ENCODE data around the gene MATN1.

DNA sequence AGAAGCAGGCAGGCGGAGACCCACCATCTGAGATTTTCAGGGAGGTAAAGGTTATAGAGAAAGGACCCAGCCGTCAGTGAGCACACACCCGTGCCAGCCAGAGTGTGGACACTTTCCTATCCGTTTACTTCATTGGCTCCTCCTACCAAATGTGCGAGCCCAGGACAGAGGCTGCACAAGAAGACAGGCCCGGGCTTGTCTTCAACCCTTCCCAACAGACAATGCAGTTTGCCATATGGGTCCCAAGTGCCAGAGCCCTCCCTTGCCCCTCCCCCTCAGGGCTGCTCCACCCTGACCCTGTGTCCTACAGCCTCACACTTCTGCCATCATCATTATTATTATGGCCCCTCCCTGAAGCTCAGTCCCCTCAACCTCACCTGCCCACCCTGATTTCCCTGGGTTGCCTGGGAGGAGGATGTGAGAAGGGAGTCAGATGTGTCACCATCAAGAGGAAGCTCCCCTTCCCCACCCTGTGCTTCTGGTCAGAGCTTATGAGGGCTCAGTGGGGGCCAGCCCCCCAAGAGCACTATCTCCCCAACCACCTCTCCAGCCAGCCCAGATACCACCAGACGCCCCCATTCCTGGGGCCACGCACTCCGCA, 24.8 kb upstream of the MATN1 start:
- TF ChIP-seq TP53 (CRISPR knock-in tag; IDR thresholded peaks at IDR 0.05) (no peak), RFX5 (IDR thresholded peaks at IDR 0.05) (no peak), RAD21 (conservative IDR thresholded peaks at IDR 0.05 in 1 of 2, IDR thresholded peaks at IDR 0.05 in 1 of 2) (no peak)
- TF ChIP-seq, protein P1, sequence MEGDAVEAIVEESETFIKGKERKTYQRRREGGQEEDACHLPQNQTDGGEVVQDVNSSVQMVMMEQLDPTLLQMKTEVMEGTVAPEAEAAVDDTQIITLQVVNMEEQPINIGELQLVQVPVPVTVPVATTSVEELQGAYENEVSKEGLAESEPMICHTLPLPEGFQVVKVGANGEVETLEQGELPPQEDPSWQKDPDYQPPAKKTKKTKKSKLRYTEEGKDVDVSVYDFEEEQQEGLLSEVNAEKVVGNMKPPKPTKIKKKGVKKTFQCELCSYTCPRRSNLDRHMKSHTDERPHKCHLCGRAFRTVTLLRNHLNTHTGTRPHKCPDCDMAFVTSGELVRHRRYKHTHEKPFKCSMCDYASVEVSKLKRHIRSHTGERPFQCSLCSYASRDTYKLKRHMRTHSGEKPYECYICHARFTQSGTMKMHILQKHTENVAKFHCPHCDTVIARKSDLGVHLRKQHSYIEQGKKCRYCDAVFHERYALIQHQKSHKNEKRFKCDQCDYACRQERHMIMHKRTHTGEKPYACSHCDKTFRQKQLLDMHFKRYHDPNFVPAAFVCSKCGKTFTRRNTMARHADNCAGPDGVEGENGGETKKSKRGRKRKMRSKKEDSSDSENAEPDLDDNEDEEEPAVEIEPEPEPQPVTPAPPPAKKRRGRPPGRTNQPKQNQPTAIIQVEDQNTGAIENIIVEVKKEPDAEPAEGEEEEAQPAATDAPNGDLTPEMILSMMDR (IDR thresholded peaks at IDR 0.05), result no peak
